Activated B cell treated with CpG ODN at 0.5 μM for 24 hours (primary cell): ENCODE measurements around the gene ASTN2. TPM values are rescaled to one million over a fixed set of nuclear protein-coding genes. Genes with fewer than 3 reads are reported as not detected.

Experiments
- ATAC-seq: fragments of 200-7000 bp; cut with Tn5 transposase; one replicate; pipeline ENCODE4 v1.10.0; 2021; ENCODE audit warnings: low read depth, mild to moderate bottlenecking, moderate library complexity
- CTCF ChIA-PET: fragments of 350-600 bp; sonication (Branson Sonifier 250); formaldehyde crosslinking; loops from one replicate; lab custom pipeline; 2021; ENCODE audit warnings: antibody characterized with exemption; lab: Charles Lee
- POLR2A ChIA-PET: fragments of 350-600 bp; sonication (Branson Sonifier 250); formaldehyde crosslinking; loops from one replicate; lab custom pipeline; 2021; ENCODE audit warnings: antibody characterized with exemption; lab: Charles Lee
- DNase-seq: peaks from one replicate; pipeline ENCODE4 v3.0.0; 2022
- H3K27ac Mint-ChIP-seq: one replicate; pipeline ENCODE4 v1.8.0; 2020; ENCODE audit warnings: mixed read lengths
- H3K27me3 Mint-ChIP-seq: one replicate; pipeline ENCODE4 v1.8.0; 2021; ENCODE audit warnings: mixed read lengths
- H3K36me3 Mint-ChIP-seq: one replicate; pipeline ENCODE4 v1.8.0; 2021; ENCODE audit warnings: low read depth, mixed read lengths
- H3K4me1 Mint-ChIP-seq: one replicate; pipeline ENCODE4 v1.8.0; 2021; ENCODE audit warnings: mixed read lengths
- H3K4me3 Mint-ChIP-seq: one replicate; pipeline ENCODE4 v1.8.0; 2020; ENCODE audit warnings: mild to moderate bottlenecking, mixed read lengths
- H3K9me3 Mint-ChIP-seq: one replicate; pipeline ENCODE4 v1.8.0; 2020; ENCODE audit warnings: mixed read lengths
- CTCF ChIP-seq: fragments of 200-600 bp; IDR thresholded peaks from one replicate; pipeline ENCODE4 v1.8.0; 2022; ENCODE audit warnings: antibody characterized with exemption, mild to moderate bottlenecking
- intact Hi-C: fragments of 100-400 bp; cut with micrococcal nuclease; formaldehyde crosslinking; loops from one replicate; pipeline ENCODE4 v1.15.1; 2024
- total RNA-seq: library from RNA; stranded (reverse); gene quantifications from 2 replicates; pipeline ENCODE4 v1.2.3, GENCODE V29; 2022

ASTN2 gene
- total RNA-seq, 1 donor from 2014 or later, result 2.3 TPM

- Mint-ChIP-seq H3K4me1 (no peaks in the 10 kb centered on the region), H3K4me3 (no peak overlapping the region), H3K9me3 (no peaks in the 10 kb centered on the region), H3K27ac (no peak overlapping the region), H3K27me3 (peaks cover 2% of the 10 kb centered on the region), H3K36me3 (no peaks in the 10 kb centered on the region)
- ATAC-seq (no peak), DNase-seq (no peak)
- TF ChIP-seq CTCF, result no peak
- CTCF ChIA-PET, result no interaction called here
- intact Hi-C loops, result loop anchor here (5.0 kb wide), 1 partner anchor 905 kb away; no protein-coding TSS in a partner anchor
- POLR2A ChIA-PET, result no interaction called here
These were observed 917.6 kb downstream of the ASTN2 start for GRCh38 chr9:116497095-116497890.

GRCh38 chr9:116496167-116496566, 918.7 kb downstream of the ASTN2 start:
- ChIA-PET CTCF (no interaction called here), POLR2A (no interaction called here)
- no peak for ATAC-seq
- Mint-ChIP-seq H3K27me3 (peaks cover 2% of the 10 kb centered on the region), H3K4me1 (no peaks in the 10 kb centered on the region), H3K9me3 (no peaks in the 10 kb centered on the region), H3K4me3 (no peak overlapping the region), H3K27ac (no peak overlapping the region), H3K36me3 (no peaks in the 10 kb centered on the region)
- intact Hi-C loops, result loop anchor here (5.0 kb wide), 1 partner anchor 904 kb away; no protein-coding TSS in a partner anchor
- no peak for DNase-seq
- TF ChIP-seq CTCF, result no peak

- DNase-seq (no peak), ATAC-seq (no peak)
- Mint-ChIP-seq H3K36me3 (no peaks in the 10 kb centered on the region), H3K4me1 (no peaks in the 10 kb centered on the region), H3K4me3 (no peak overlapping the region), H3K27ac (no peak overlapping the region), H3K9me3 (no peaks in the 10 kb centered on the region), H3K27me3 (peaks cover 2% of the 10 kb centered on the region)
- ChIA-PET POLR2A (no interaction called here), CTCF (interaction anchor here (1.4 kb wide), 1 partner anchor 8 kb away, joined by 4 read pairs; no protein-coding TSS in a partner anchor)
- intact Hi-C loops, result loop anchor here (1.0 to 5.0 kb wide), 2 partner anchors 166 to 903 kb away; no protein-coding TSS in a partner anchor
- no peak for TF ChIP-seq CTCF
These were observed 919.1 kb downstream of the ASTN2 start for GRCh38 chr9:116495725-116496124.

- intact Hi-C loops, result loop anchor here (1.0 to 5.0 kb wide), 2 partner anchors 166 to 903 kb away; no protein-coding TSS in a partner anchor
- CTCF ChIA-PET, result interaction anchor here (1.4 kb wide), 1 partner anchor 8 kb away, joined by 4 read pairs; no protein-coding TSS in a partner anchor
- no peaks in the 10 kb centered on the region for H3K36me3 Mint-ChIP-seq
These were observed 919.8 kb downstream of the ASTN2 start for GRCh38 chr9:116494815-116495634.

More at GRCh38 chr9:116494815-116495634, 919.8 kb downstream of the ASTN2 start:
- H3K4me3 Mint-ChIP-seq, result no peak overlapping the region
- ATAC-seq (no peak), DNase-seq (no peak)
- POLR2A ChIA-PET, result no interaction called here
- H3K9me3 Mint-ChIP-seq, result no peaks in the 10 kb centered on the region
- peaks cover 2% of the 10 kb centered on the region for H3K27me3 Mint-ChIP-seq
- H3K4me1 Mint-ChIP-seq, result no peaks in the 10 kb centered on the region
- H3K27ac Mint-ChIP-seq, result no peak overlapping the region
- no peak for TF ChIP-seq CTCF
